CD14-positive monocyte (primary cell): ENCODE results near the gene XXYLT1. TPM values are rescaled to one million over a fixed set of nuclear protein-coding genes. Genes with fewer than 3 reads are reported as not detected.

Experiments
- DNase-seq, 3 donors: peaks; one replicate each; pipeline ENCODE4 v3.0.0-alpha.2; 2011 to 2022
- H2AFZ ChIP-seq: 2 replicates; pipeline ENCODE4 v1.6.0; 2012; ENCODE audit warnings: mild to moderate bottlenecking, low read depth, low read length, inconsistent platforms; ENCODE audit not compliant: insufficient read depth, poor library complexity, severe bottlenecking
- H3K27ac ChIP-seq, 2 donors: 1 replicate in 1 of 2; 2 replicates in 1 of 2; pipeline ENCODE4 v1.5.1; 2012 to 2013; ENCODE audit warnings: low read length in 2 of 2, control low read depth in 1 of 2, inconsistent platforms in 1 of 2, low read depth in 1 of 2, mild to moderate bottlenecking in 1 of 2
- H3K27me3 ChIP-seq, 2 donors: one replicate each; pipeline versions ENCODE4 v1.6.0 to v1.6.1; 2011 to 2013; ENCODE audit warnings: low read length in 2 of 2; ENCODE audit not compliant: control insufficient read depth in 2 of 2, insufficient read depth in 2 of 2
- H3K36me3 ChIP-seq, 2 donors: replicated peaks in 1 of 2; 1 replicate in 1 of 2; 2 replicates in 1 of 2; pipeline versions ENCODE4 v1.5.1 to v1.6.1; 2012 to 2013; ENCODE audit warnings: low read length in 2 of 2, control low read depth in 1 of 2, inconsistent platforms in 1 of 2, mild to moderate bottlenecking in 1 of 2; ENCODE audit not compliant: insufficient read depth in 2 of 2, control insufficient read depth in 1 of 2
- H3K4me1 ChIP-seq, 2 donors: 1 replicate in 1 of 2; 2 replicates in 1 of 2; pipeline versions ENCODE4 v1.5.1 to v1.6.1; 2012 to 2013; ENCODE audit warnings: low read length in 2 of 2, control low read depth in 1 of 2, inconsistent platforms in 1 of 2, mild to moderate bottlenecking in 1 of 2, moderate library complexity in 1 of 2; ENCODE audit not compliant: insufficient read depth in 2 of 2, control insufficient read depth in 1 of 2
- H3K4me2 ChIP-seq: replicated peaks from 2 replicates; pipeline ENCODE3; 2012; ENCODE audit warnings: low read length, moderate library complexity, mild to moderate bottlenecking; ENCODE audit not compliant: poor library complexity, severe bottlenecking; ENCODE audit errors: extremely low read depth
- H3K4me3 ChIP-seq, 3 experiments: fragments of 200-600 bp in 1 of 3; sonication (generic) in 1 of 3; replicated peaks in 1 of 3; 1 replicate in 2 of 3; 2 replicates in 1 of 3; pipeline ENCODE4 v1.5.1; 2011 to 2013; ENCODE audit warnings: low read length in 3 of 3, mild to moderate bottlenecking in 3 of 3, control low read depth in 2 of 3, low read depth in 2 of 3, inconsistent platforms in 1 of 3, moderate library complexity in 1 of 3
- H3K79me2 ChIP-seq: 2 replicates; pipeline ENCODE4 v1.6.0; 2012; ENCODE audit warnings: mild to moderate bottlenecking, control low read depth, inconsistent platforms, low read length, moderate library complexity; ENCODE audit not compliant: insufficient read depth
- H3K9ac ChIP-seq: 2 replicates; pipeline ENCODE4 v1.6.0; 2017; ENCODE audit warnings: low read length, mild to moderate bottlenecking; ENCODE audit not compliant: insufficient read depth, poor library complexity, severe bottlenecking
- H3K9me3 ChIP-seq, 2 donors: replicated peaks in 1 of 2; 1 replicate in 1 of 2; 2 replicates in 1 of 2; pipeline versions ENCODE4 v1.5.1 to v1.6.1; 2012 to 2013; ENCODE audit warnings: low read length in 2 of 2, control low read depth in 1 of 2; ENCODE audit not compliant: control insufficient read depth in 1 of 2, insufficient read depth in 1 of 2
- H4K20me1 ChIP-seq: 2 replicates; pipeline ENCODE4 v1.6.0; 2012; ENCODE audit warnings: mild to moderate bottlenecking, low read length, control low read depth, moderate library complexity; ENCODE audit not compliant: insufficient read depth
- H3K27ac Mint-ChIP-seq, 7 donors: one replicate each; pipeline ENCODE4 v1.8.0; 2020; ENCODE audit warnings: mild to moderate bottlenecking in 7 of 7, mixed read lengths in 7 of 7, moderate library complexity in 6 of 7, inconsistent platforms in 2 of 7
- H3K27me3 Mint-ChIP-seq, 3 donors: one replicate each; pipeline ENCODE4 v1.8.0; 2021 to 2022; ENCODE audit warnings: low read depth in 3 of 3, mild to moderate bottlenecking in 3 of 3, mixed read lengths in 3 of 3, moderate library complexity in 3 of 3, inconsistent platforms in 1 of 3
- H3K36me3 Mint-ChIP-seq, 2 donors: one replicate each; pipeline ENCODE4 v1.8.0; 2020; ENCODE audit warnings: mixed read lengths in 2 of 2, inconsistent platforms in 1 of 2, mild to moderate bottlenecking in 1 of 2
- H3K4me1 Mint-ChIP-seq: one replicate; pipeline ENCODE4 v1.8.0; 2020; ENCODE audit warnings: mild to moderate bottlenecking, mixed read lengths
- H3K4me3 Mint-ChIP-seq, 2 donors: one replicate each; pipeline ENCODE4 v1.8.0; 2020; ENCODE audit warnings: mild to moderate bottlenecking in 2 of 2, mixed read lengths in 2 of 2, moderate library complexity in 1 of 2
- H3K9me3 Mint-ChIP-seq, 7 donors: one replicate each; pipeline ENCODE4 v1.8.0; 2020 to 2022; ENCODE audit warnings: mixed read lengths in 7 of 7, mild to moderate bottlenecking in 6 of 7, moderate library complexity in 6 of 7, inconsistent platforms in 2 of 7
- WGBS: methylation state at CpG from one replicate; pipeline ENCODE4 v1.1.5; 2013; ENCODE audit warnings: missing lambda C conversion rate; ENCODE audit not compliant: insufficient coverage; 5-methylcytosine and 5-hydroxymethylcytosine counted together
- intact Hi-C, 2 donors: fragments of 100-400 bp; cut with micrococcal nuclease; formaldehyde crosslinking; loops; one replicate each; pipeline versions ENCODE4 v1.15.0 to v1.15.1; 2023
- polyA plus RNA-seq, 3 donors: library from polyadenylated mRNA; depleted of rRNA in 1 of 3; unstranded in 2 of 3; stranded (reverse) in 1 of 3; fragments of 300-500 nt in 2 of 3; fragments of >200 nt in 1 of 3; fragmentation: Illumina TruSeq in 2 of 3; gene quantifications; 1 replicate in 2 of 3; 2 replicates in 1 of 3; pipeline ENCODE4 v1.2.3, GENCODE V29; 2012 to 2021
- TF ChIP-seq, protein P1 (sequence below): fragments of 200-600 bp; IDR thresholded peaks from one replicate; pipeline ENCODE4 v1.8.0; 2022; ENCODE audit warnings: antibody characterized with exemption, mild to moderate bottlenecking

XXYLT1 gene
- polyA plus RNA-seq, 3 donors = 11.8 to 13.5 (median 13.2) TPM

DNA sequence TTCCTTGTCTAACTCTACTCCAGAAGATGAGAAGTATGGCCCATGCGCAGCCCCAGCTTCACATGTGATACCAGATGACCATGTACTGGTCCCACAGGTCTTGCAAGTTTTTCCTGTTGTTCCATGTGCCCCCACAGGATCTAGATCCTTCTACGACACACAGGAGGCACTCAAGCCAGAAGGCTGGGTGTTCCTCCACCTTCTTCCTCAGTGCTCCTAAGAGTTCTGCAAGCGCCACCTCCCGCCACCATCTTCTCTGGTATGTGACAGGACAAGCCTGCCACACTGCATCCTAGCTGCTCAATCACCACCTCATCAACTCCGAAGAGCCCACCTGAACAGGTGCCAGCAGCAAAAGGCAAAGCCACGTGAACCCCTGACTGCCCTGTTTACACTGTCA is 43.1 kb downstream of the XXYLT1 start:
- Histone ChIP-seq H3K9ac (no peak overlapping the region), H3K4me3 (no peak overlapping the region), H3K36me3 (peaks cover 7 to 24% of the 10 kb centered on the region in 2 donors), H3K4me2 (no peak overlapping the region), H3K4me1 (no peaks in the 10 kb centered on the region), H3K27ac (no peak overlapping the region), H3K27me3 (no peaks in the 10 kb centered on the region), H2AFZ (no peak overlapping the region), H3K9me3 (no peaks in the 10 kb centered on the region), H3K79me2 (no peaks in the 10 kb centered on the region), H4K20me1 (no peaks in the 10 kb centered on the region)
- Mint-ChIP-seq H3K27ac (peak overlapping the region in 1 of 7 donors; percentile 17), H3K4me3 (no peak overlapping the region), H3K27me3 (peaks cover 1 to 4% (median 1%) of the 10 kb centered on the region in 3 donors), H3K36me3 (peaks cover 28 to 33% of the 10 kb centered on the region in 2 donors), H3K4me1 (peaks cover 13% of the 10 kb centered on the region), H3K9me3 (peaks cover 0 to 6% (median 0%) of the 10 kb centered on the region in 7 donors)
- DNase-seq = no peak
- WGBS = 93% methylated on average over 5 of the region's 6 CpGs
- intact Hi-C loops = no loop called here
- TF ChIP-seq, protein P1, sequence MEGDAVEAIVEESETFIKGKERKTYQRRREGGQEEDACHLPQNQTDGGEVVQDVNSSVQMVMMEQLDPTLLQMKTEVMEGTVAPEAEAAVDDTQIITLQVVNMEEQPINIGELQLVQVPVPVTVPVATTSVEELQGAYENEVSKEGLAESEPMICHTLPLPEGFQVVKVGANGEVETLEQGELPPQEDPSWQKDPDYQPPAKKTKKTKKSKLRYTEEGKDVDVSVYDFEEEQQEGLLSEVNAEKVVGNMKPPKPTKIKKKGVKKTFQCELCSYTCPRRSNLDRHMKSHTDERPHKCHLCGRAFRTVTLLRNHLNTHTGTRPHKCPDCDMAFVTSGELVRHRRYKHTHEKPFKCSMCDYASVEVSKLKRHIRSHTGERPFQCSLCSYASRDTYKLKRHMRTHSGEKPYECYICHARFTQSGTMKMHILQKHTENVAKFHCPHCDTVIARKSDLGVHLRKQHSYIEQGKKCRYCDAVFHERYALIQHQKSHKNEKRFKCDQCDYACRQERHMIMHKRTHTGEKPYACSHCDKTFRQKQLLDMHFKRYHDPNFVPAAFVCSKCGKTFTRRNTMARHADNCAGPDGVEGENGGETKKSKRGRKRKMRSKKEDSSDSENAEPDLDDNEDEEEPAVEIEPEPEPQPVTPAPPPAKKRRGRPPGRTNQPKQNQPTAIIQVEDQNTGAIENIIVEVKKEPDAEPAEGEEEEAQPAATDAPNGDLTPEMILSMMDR = no peak

DNA sequence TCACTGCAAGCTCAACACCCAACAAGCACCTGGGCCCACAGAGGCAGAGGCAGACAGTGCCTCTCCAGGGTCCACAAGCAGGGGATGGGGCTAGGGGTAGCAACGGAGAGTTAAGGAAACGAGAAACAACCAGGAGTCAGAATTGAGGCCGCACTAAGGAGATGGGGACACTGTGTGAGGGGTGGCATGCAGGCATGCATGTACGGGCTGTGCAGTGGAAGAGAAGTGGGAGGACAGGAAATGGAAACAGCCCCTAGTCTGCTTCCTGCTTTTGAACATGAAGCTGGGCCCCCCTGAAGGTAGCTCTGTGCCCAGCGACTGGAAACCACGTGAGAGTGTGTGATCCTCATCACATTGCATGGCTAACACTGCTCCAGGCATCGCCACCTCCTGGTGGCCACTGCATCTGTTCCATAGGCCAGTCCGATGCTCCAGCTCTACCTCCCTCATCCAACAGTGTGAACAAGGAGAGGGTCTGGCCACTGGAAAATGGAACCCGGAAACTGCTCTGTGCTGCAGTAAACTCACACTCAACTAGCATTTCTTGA is 44.0 kb downstream of the XXYLT1 start:
- Mint-ChIP-seq H3K4me1 (peaks cover 13% of the 10 kb centered on the region), H3K9me3 (peaks cover 0 to 3% (median 0%) of the 10 kb centered on the region in 7 donors), H3K27ac (no peak overlapping the region), H3K27me3 (peaks cover 0 to 4% (median 1%) of the 10 kb centered on the region in 3 donors), H3K4me3 (no peak overlapping the region), H3K36me3 (peaks cover 33 to 34% of the 10 kb centered on the region in 2 donors)
- Histone ChIP-seq H2AFZ (no peak overlapping the region), H3K27me3 (no peaks in the 10 kb centered on the region), H3K36me3 (peaks cover 7 to 24% of the 10 kb centered on the region in 2 donors), H3K9me3 (no peaks in the 10 kb centered on the region), H3K27ac (no peak overlapping the region), H3K79me2 (no peaks in the 10 kb centered on the region), H3K4me1 (no peaks in the 10 kb centered on the region), H4K20me1 (no peaks in the 10 kb centered on the region), H3K4me3 (no peak overlapping the region), H3K4me2 (no peak overlapping the region), H3K9ac (no peak overlapping the region)
- TF ChIP-seq, protein P1 = peak; percentile 11
- no peak for DNase-seq
- WGBS = 64% methylated on average over 8 of the region's 9 CpGs
- intact Hi-C loops = no loop called here
